HCT116 (cell line): ENCODE data around the gene TBC1D1. TPM values are rescaled to one million over a fixed set of nuclear protein-coding genes. Genes with fewer than 3 reads are reported as not detected.

ENCODE experiments used
- ATAC-seq: fragments of 200-7000 bp; cut with Tn5 transposase; 2 replicates; pipeline ENCODE4 v1.9.1; 2020; ENCODE audit warnings: mild to moderate bottlenecking, moderate library complexity
- BruUV-seq: library from RNA; stranded (reverse); fragments of 400-500 nt; replicated peaks from 2 replicates; lab custom pipeline; 2021; lab: Mats Ljungman, UMichigan
- CTCF ChIA-PET: fragments of 300-600 bp; sonication (Branson Sonifier 250); formaldehyde crosslinking; loops from one replicate; lab custom pipeline; 2021; ENCODE audit warnings: antibody characterized with exemption; lab: Charles Lee
- POLR2A ChIA-PET: fragments of 300-600, 350-600 bp; sonication (Branson Sonifier 250); formaldehyde crosslinking; loops from one replicate; lab custom pipeline; 2021; ENCODE audit warnings: antibody characterized with exemption; lab: Charles Lee
- RAD21 ChIA-PET, 2 experiments: fragments of 300-600 bp; sonication (Branson Sonifier 250); formaldehyde crosslinking; loops; one replicate each; lab custom pipeline; 2023; ENCODE audit warnings: low total read pairs in 2 of 2; ENCODE audit not compliant: uncharacterized antibody in 2 of 2, unreplicated experiment in 2 of 2, low non-redundant PET in 1 of 2; lab: Charles Lee
- DNase-seq: peaks from one replicate; pipeline ENCODE4 v3.0.0-alpha.2; 2010; ENCODE audit warnings: low read depth, low spot score
- H2AFZ ChIP-seq: fragments of 200-600 bp; shearing (Covaris generic), sonication (generic); 2 replicates; pipeline ENCODE4 v1.6.1; 2017; ENCODE audit warnings: low read depth, mixed run types, mixed read lengths, antibody characterized with exemption, low read length; ENCODE audit not compliant: poor library complexity, severe bottlenecking
- H3K27ac ChIP-seq: 2 replicates; pipeline ENCODE4 v1.5.1; 2012; ENCODE audit warnings: low read depth, low read length
- H3K27me3 ChIP-seq: fragments of 200-600 bp; sonication (generic); 2 replicates; pipeline ENCODE4 v1.6.1; 2016; ENCODE audit warnings: mixed run types, low read length, mixed read lengths; ENCODE audit not compliant: insufficient read depth
- H3K36me3 ChIP-seq, 2 experiments: fragments of 200-500 bp in 1 of 2; fragments of 200-600 bp in 1 of 2; sonication (Bioruptor generic) in 1 of 2; sonication (generic) in 1 of 2; 2 replicates each; pipeline versions ENCODE4 v1.5.1 to v1.6.1; 2014 to 2016; ENCODE audit warnings: low read length in 2 of 2, inconsistent platforms in 1 of 2, mixed read lengths in 1 of 2, mixed run types in 1 of 2; ENCODE audit not compliant: insufficient read depth in 2 of 2, control insufficient read depth in 1 of 2
- H3K4me1 ChIP-seq, 2 experiments: fragments of 200-600 bp in 1 of 2; sonication (generic) in 1 of 2; 2 replicates each; pipeline versions ENCODE4 v1.5.1 to v1.6.1; 2012 to 2017; ENCODE audit warnings: low read length in 2 of 2, inconsistent platforms in 1 of 2, mild to moderate bottlenecking in 1 of 2, mixed read lengths in 1 of 2, mixed run types in 1 of 2, moderate library complexity in 1 of 2; ENCODE audit not compliant: insufficient read depth in 2 of 2, control insufficient read depth in 1 of 2
- H3K4me2 ChIP-seq: fragments of 200-600 bp; sonication (generic); 2 replicates; pipeline ENCODE4 v1.6.1; 2017; ENCODE audit warnings: mixed run types, low read length, mixed read lengths
- H3K4me3 ChIP-seq, 2 experiments: fragments of 200-600 bp in 1 of 2; sonication (generic) in 1 of 2; replicated peaks in 1 of 2; 2 replicates each; pipeline ENCODE4 v1.5.1; 2011 to 2016; ENCODE audit warnings: low read length in 2 of 2, control low read depth in 1 of 2, low read depth in 1 of 2, mild to moderate bottlenecking in 1 of 2, mixed read lengths in 1 of 2, mixed run types in 1 of 2
- H3K79me2 ChIP-seq: fragments of 200-600 bp; sonication (generic); 2 replicates; pipeline ENCODE4 v1.6.1; 2017; ENCODE audit warnings: mild to moderate bottlenecking, mixed run types, low read length, moderate library complexity, mixed read lengths; ENCODE audit not compliant: insufficient read depth
- H3K9ac ChIP-seq: fragments of 200-600 bp; sonication (generic); 2 replicates; pipeline ENCODE4 v1.6.1; 2016; ENCODE audit warnings: low read length, mixed read lengths
- H3K9me2 ChIP-seq: fragments of 200-600 bp; sonication (generic), shearing (Covaris generic); 2 replicates; pipeline ENCODE4 v1.6.1; 2017; ENCODE audit warnings: mixed run types, mild to moderate bottlenecking, moderate library complexity; ENCODE audit not compliant: insufficient read depth
- H3K9me3 ChIP-seq, 2 experiments: fragments of 200-500 bp in 1 of 2; fragments of 200-600 bp in 1 of 2; sonication (Bioruptor generic) in 1 of 2; sonication (generic) in 1 of 2; 2 replicates each; pipeline ENCODE4 v1.6.1; 2014 to 2017; ENCODE audit warnings: low read length in 2 of 2, mixed read lengths in 2 of 2, inconsistent platforms in 1 of 2, low read depth in 1 of 2, mild to moderate bottlenecking in 1 of 2, mixed run types in 1 of 2, moderate library complexity in 1 of 2; ENCODE audit not compliant: control insufficient read depth in 1 of 2, insufficient read depth in 1 of 2
- H4K20me1 ChIP-seq: fragments of 200-600 bp; sonication (generic), shearing (Covaris generic); 2 replicates; pipeline ENCODE4 v1.6.1; 2017; ENCODE audit warnings: mixed run types, mild to moderate bottlenecking, moderate library complexity; ENCODE audit not compliant: insufficient read depth
- ATF3 ChIP-seq: IDR thresholded peaks from 2 replicates; pipeline ENCODE4 v1.6.1; 2012
- CBX3 ChIP-seq: IDR thresholded peaks from 2 replicates; pipeline ENCODE4 v1.6.1; 2012; ENCODE audit warnings: low read depth
- CEBPB ChIP-seq: IDR thresholded peaks from 2 replicates; pipeline ENCODE4 v1.6.1; 2012; ENCODE audit warnings: low read depth
- ELF1 ChIP-seq: IDR thresholded peaks from 2 replicates; pipeline ENCODE4 v1.6.1; 2012; ENCODE audit warnings: low read depth, borderline replicate concordance
- EZH2 ChIP-seq: fragments of 200-600 bp; sonication (generic); IDR thresholded peaks from 2 replicates; pipeline ENCODE4 v1.6.1; 2017; ENCODE audit warnings: antibody characterized with exemption, mixed run types
- FOSL1 ChIP-seq: IDR thresholded peaks from 2 replicates; pipeline ENCODE4 v1.6.1; 2012; ENCODE audit warnings: low read depth
- JUND ChIP-seq: IDR thresholded peaks from 2 replicates; pipeline ENCODE4 v1.6.1; 2012
- POLR2A ChIP-seq: IDR thresholded peaks from 2 replicates; pipeline ENCODE4 v1.7.0; 2011; ENCODE audit warnings: borderline replicate concordance; ENCODE audit not compliant: insufficient read depth, insufficient read length; ENCODE audit errors: extremely low read depth
- RAD21 ChIP-seq: IDR thresholded peaks from 2 replicates; pipeline ENCODE4 v1.6.1; 2012; ENCODE audit warnings: low read depth, mild to moderate bottlenecking
- SP1 ChIP-seq: IDR thresholded peaks from 2 replicates; pipeline ENCODE4 v1.6.1; 2012; ENCODE audit warnings: low read depth
- SRF ChIP-seq: IDR thresholded peaks from 2 replicates; pipeline ENCODE4 v1.6.1; 2012; ENCODE audit warnings: low read depth
- TCF7L2 ChIP-seq: IDR thresholded peaks from 2 replicates; pipeline ENCODE4 v1.7.0; 2011; ENCODE audit warnings: borderline replicate concordance, inconsistent platforms; ENCODE audit not compliant: insufficient read depth, insufficient read length; ENCODE audit errors: extremely low read depth
- ZFX ChIP-seq: fragments of 450-650 bp; IDR thresholded peaks from 2 replicates; pipeline ENCODE4 v1.6.1; 2017
- intact Hi-C: fragments of 100-400 bp; cut with micrococcal nuclease; formaldehyde crosslinking; loops from 2 replicates; pipeline ENCODE4 v1.10.0; 2022
- total RNA-seq: library from RNA; stranded (reverse); gene quantifications from one replicate; pipeline ENCODE4 v1.2.1, GENCODE V29; 2021; ENCODE audit not compliant: unreplicated experiment
- TF ChIP-seq, protein P1 (sequence below): IDR thresholded peaks from 2 replicates; pipeline ENCODE4 v1.6.1; 2012
- TF ChIP-seq, protein P2 (sequence below): IDR thresholded peaks from 2 replicates; pipeline ENCODE4 v1.6.1; 2011; ENCODE audit warnings: mild to moderate bottlenecking, low read length, moderate library complexity; ENCODE audit not compliant: insufficient replicate concordance; ENCODE audit errors: extremely low read depth
- TF ChIP-seq, protein P3 (sequence below): IDR thresholded peaks from 2 replicates; pipeline ENCODE4 v1.6.1; 2012; ENCODE audit warnings: low read depth

Gene TBC1D1
- total RNA-seq, 1 experiment from 2014 or later, result 82.7 TPM

DNA sequence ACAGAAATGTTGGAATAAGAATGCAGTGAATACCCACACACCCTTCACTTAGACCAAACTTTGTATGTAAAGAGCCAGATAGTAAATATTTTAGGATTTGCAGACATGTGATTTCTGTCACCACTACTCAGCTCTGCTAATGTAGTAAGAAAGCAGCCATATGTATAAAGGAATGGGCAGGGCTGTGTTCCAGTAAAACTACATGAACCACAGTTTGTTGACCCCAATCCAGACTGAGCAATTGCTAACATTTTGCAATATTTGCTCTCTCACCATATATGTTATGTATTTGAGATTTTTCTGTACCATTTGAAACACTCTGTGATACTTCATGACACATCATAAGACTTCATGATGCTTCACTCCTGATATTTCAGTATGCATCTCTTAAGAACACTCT is 32.0 kb upstream of the TBC1D1 start:
- H3K4me1 ChIP-seq, result no peaks in the 10 kb centered on the region
- RAD21 ChIA-PET, result no interaction called here
- no peak for ATAC-seq
- no peaks in the 10 kb centered on the region for H3K79me2 ChIP-seq
- H3K27ac ChIP-seq, result no peak overlapping the region
- intact Hi-C loops, result no loop called here
- no peak for DNase-seq
- no peak overlapping the region for H3K9ac ChIP-seq
- no TSS peak for BruUV-seq
- H3K4me2 ChIP-seq, result no peak overlapping the region
- no peak for TF ChIP-seq EZH2
- TF ChIP-seq CBX3, result no peak
- TF ChIP-seq ELF1, result no peak
- no peak for TF ChIP-seq SP1
- no peak overlapping the region for H3K4me3 ChIP-seq
- no peak overlapping the region for H2AFZ ChIP-seq
- H3K9me2 ChIP-seq, result no peaks in the 10 kb centered on the region
- CTCF ChIA-PET, result no interaction called here
- peaks cover 9 to 15% of the 10 kb centered on the region in 2 experiments for H3K36me3 ChIP-seq
- POLR2A ChIA-PET, result no interaction called here
- H3K27me3 ChIP-seq, result no peaks in the 10 kb centered on the region
- H4K20me1 ChIP-seq, result no peaks in the 10 kb centered on the region
- H3K9me3 ChIP-seq, result no peaks in the 10 kb centered on the region

- intact Hi-C loops, result no loop called here
- ChIA-PET CTCF (no interaction called here), POLR2A (no interaction called here)
- TF ChIP-seq, protein P1, sequence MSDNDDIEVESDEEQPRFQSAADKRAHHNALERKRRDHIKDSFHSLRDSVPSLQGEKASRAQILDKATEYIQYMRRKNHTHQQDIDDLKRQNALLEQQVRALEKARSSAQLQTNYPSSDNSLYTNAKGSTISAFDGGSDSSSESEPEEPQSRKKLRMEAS, result no peak
- no peak for TF ChIP-seq FOSL1
- TF ChIP-seq, protein P2, sequence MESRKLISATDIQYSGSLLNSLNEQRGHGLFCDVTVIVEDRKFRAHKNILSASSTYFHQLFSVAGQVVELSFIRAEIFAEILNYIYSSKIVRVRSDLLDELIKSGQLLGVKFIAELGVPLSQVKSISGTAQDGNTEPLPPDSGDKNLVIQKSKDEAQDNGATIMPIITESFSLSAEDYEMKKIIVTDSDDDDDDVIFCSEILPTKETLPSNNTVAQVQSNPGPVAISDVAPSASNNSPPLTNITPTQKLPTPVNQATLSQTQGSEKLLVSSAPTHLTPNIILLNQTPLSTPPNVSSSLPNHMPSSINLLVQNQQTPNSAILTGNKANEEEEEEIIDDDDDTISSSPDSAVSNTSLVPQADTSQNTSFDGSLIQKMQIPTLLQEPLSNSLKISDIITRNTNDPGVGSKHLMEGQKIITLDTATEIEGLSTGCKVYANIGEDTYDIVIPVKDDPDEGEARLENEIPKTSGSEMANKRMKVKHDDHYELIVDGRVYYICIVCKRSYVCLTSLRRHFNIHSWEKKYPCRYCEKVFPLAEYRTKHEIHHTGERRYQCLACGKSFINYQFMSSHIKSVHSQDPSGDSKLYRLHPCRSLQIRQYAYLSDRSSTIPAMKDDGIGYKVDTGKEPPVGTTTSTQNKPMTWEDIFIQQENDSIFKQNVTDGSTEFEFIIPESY, result no peak
- no peak for TF ChIP-seq CEBPB
- TF ChIP-seq POLR2A, result no peak
- TF ChIP-seq ATF3, result no peak
- TF ChIP-seq RAD21, result no peak
- TF ChIP-seq ZFX, result no peak
- TF ChIP-seq, protein P3, sequence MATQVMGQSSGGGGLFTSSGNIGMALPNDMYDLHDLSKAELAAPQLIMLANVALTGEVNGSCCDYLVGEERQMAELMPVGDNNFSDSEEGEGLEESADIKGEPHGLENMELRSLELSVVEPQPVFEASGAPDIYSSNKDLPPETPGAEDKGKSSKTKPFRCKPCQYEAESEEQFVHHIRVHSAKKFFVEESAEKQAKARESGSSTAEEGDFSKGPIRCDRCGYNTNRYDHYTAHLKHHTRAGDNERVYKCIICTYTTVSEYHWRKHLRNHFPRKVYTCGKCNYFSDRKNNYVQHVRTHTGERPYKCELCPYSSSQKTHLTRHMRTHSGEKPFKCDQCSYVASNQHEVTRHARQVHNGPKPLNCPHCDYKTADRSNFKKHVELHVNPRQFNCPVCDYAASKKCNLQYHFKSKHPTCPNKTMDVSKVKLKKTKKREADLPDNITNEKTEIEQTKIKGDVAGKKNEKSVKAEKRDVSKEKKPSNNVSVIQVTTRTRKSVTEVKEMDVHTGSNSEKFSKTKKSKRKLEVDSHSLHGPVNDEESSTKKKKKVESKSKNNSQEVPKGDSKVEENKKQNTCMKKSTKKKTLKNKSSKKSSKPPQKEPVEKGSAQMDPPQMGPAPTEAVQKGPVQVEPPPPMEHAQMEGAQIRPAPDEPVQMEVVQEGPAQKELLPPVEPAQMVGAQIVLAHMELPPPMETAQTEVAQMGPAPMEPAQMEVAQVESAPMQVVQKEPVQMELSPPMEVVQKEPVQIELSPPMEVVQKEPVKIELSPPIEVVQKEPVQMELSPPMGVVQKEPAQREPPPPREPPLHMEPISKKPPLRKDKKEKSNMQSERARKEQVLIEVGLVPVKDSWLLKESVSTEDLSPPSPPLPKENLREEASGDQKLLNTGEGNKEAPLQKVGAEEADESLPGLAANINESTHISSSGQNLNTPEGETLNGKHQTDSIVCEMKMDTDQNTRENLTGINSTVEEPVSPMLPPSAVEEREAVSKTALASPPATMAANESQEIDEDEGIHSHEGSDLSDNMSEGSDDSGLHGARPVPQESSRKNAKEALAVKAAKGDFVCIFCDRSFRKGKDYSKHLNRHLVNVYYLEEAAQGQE, result no peak
- TF ChIP-seq EZH2, result no peak
- no peak for TF ChIP-seq JUND
- TF ChIP-seq ELF1, result no peak
- no peak for TF ChIP-seq TCF7L2
- no peak for TF ChIP-seq SRF
Observed at GRCh38 chr4:37860266-37860665, 30.6 kb upstream of the TBC1D1 start.

More at GRCh38 chr4:37860266-37860665, 30.6 kb upstream of the TBC1D1 start:
- ATAC-seq (no peak), DNase-seq (no peak)
- Histone ChIP-seq H3K9ac (no peak overlapping the region), H3K4me3 (no peak overlapping the region), H3K27me3 (no peaks in the 10 kb centered on the region), H4K20me1 (no peaks in the 10 kb centered on the region), H3K9me2 (no peaks in the 10 kb centered on the region), H3K9me3 (no peaks in the 10 kb centered on the region), H3K4me1 (no peaks in the 10 kb centered on the region), H3K4me2 (no peak overlapping the region), H3K79me2 (no peaks in the 10 kb centered on the region), H3K36me3 (peaks cover 9 to 15% of the 10 kb centered on the region in 2 experiments), H3K27ac (no peak overlapping the region), H2AFZ (no peak overlapping the region)
- RAD21 ChIA-PET, result no interaction called here
- no TSS peak for BruUV-seq
